Activated CD8-positive, alpha-beta T cell treated with anti-CD3 and anti-CD28 coated beads, Interleukin-2, amount 10 ng/mL, durations not matched to agents 7 days and 5 days (primary cell): ENCODE measurements around the gene PODNL1. TPM values are rescaled to one million over a fixed set of nuclear protein-coding genes. Genes with fewer than 3 reads are reported as not detected.

Source experiments
- ATAC-seq: fragments of 150-1000 bp; cut with Tn5 transposase; one replicate; pipeline ENCODE4 v1.10.0; 2021; ENCODE audit warnings: moderate library complexity
- CTCF ChIA-PET: fragments of 350-600 bp; sonication (Branson Sonifier 250); formaldehyde crosslinking; loops from one replicate; lab custom pipeline; 2021; ENCODE audit warnings: antibody characterized with exemption; lab: Charles Lee
- POLR2A ChIA-PET: fragments of 350-600 bp; sonication (Branson Sonifier 250); formaldehyde crosslinking; loops from one replicate; lab custom pipeline; 2021; ENCODE audit warnings: antibody characterized with exemption; lab: Charles Lee
- DNase-seq: peaks from one replicate; pipeline ENCODE4 v3.0.0-alpha.2; 2020
- H3K27ac Mint-ChIP-seq: one replicate; pipeline ENCODE4 v1.8.0; 2021; ENCODE audit warnings: mild to moderate bottlenecking, mixed read lengths
- H3K27me3 Mint-ChIP-seq: one replicate; pipeline ENCODE4 v1.8.0; 2021; ENCODE audit warnings: low read depth, mixed read lengths
- H3K36me3 Mint-ChIP-seq: one replicate; pipeline ENCODE4 v1.8.0; 2021; ENCODE audit warnings: low read depth, mixed read lengths
- H3K4me1 Mint-ChIP-seq: one replicate; pipeline ENCODE4 v1.8.0; 2021; ENCODE audit warnings: low read depth, mixed read lengths
- H3K4me3 Mint-ChIP-seq: one replicate; pipeline ENCODE4 v1.8.0; 2021; ENCODE audit warnings: mild to moderate bottlenecking, mixed read lengths
- H3K9me3 Mint-ChIP-seq: one replicate; pipeline ENCODE4 v1.8.0; 2022; ENCODE audit warnings: mixed read lengths; ENCODE audit not compliant: insufficient read depth
- total RNA-seq, 2 experiments: library from RNA; stranded (reverse); gene quantifications; one replicate each; pipeline ENCODE4 v1.2.3, GENCODE V29; 2021

Gene PODNL1
- total RNA-seq, 2 experiments from 2014 or later = 0.11 to 1.3 TPM

DNA sequence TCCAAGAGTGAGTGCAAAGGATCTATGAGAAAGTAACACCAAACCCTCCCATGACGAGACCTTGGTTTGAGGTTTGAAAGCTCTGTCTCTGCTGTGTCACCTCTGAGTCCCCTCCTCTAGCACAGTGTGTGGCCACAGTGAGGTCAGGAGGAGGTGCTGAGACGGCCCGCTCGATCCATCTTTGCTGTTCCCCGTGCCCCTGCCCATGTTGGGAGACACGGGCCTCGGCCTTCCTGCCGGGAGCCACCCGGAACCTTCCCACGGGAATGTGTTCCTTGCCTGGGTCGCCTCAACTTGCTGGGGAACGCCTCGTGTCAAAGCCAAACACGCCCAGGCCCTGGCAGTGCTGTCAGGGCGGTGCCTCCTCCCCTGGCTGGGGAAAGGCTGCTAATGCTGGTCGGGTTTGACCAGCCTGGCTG is 51.2 kb downstream of the PODNL1 start:
- POLR2A ChIA-PET = no interaction called here
- peak; percentile 72 for DNase-seq
- Mint-ChIP-seq H3K4me3 (no peak overlapping the region), H3K9me3 (no peaks in the 10 kb centered on the region), H3K27ac (peak overlapping the region; percentile 30), H3K36me3 (no peaks in the 10 kb centered on the region), H3K4me1 (peaks cover 45% of the 10 kb centered on the region), H3K27me3 (peaks cover 4% of the 10 kb centered on the region)
- CTCF ChIA-PET = interaction anchor here (0.6 to 2.1 kb wide), 7 partner anchors 16 to 461 kb away, joined by 3 to 9 read pairs (median 3); partner anchors contain the start of genes IL27RA and MISP3
- ATAC-seq = peak; percentile 77

DNA sequence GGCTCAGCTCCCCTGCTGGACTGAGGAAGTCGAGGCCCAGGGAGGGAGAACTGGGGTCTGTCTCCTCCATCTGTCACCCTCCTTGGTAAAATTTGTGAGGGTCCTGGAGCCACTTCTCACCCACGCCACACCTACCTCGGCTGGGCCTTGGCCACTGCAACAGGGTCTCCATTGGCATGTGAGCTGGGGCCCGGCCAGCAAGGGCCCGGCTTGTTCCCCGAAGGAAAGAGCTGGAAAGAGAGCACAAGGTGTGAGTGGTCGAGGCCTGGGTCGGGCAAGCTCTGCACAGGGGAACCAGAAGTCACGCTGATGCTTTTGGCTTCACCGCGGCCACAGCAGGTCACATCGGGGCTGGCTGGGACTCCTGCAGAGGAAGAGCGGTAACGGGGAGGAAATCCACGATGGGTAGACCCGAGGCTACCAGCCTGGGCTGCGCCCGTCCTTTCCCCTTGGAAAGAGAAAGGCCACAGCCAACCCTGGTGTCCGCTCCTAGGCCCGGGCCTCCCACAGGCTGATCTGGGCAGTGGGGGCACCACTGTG is 52.3 kb downstream of the PODNL1 start:
- Mint-ChIP-seq H3K27me3 (peaks cover 4% of the 10 kb centered on the region), H3K36me3 (no peaks in the 10 kb centered on the region), H3K4me3 (no peak overlapping the region), H3K4me1 (peaks cover 56% of the 10 kb centered on the region), H3K9me3 (no peaks in the 10 kb centered on the region), H3K27ac (no peak overlapping the region)
- DNase-seq = no peak
- ChIA-PET CTCF (interaction anchor here (0.7 to 2.1 kb wide), 5 partner anchors 17 to 462 kb away, joined by 3 to 9 read pairs (median 3); partner anchors contain the start of gene IL27RA), POLR2A (interaction anchor here (0.6 to 1.0 kb wide), 2 partner anchors 55 to 93 kb away, joined by 3 to 5 read pairs; no protein-coding TSS in a partner anchor)
- ATAC-seq = no peak

DNA sequence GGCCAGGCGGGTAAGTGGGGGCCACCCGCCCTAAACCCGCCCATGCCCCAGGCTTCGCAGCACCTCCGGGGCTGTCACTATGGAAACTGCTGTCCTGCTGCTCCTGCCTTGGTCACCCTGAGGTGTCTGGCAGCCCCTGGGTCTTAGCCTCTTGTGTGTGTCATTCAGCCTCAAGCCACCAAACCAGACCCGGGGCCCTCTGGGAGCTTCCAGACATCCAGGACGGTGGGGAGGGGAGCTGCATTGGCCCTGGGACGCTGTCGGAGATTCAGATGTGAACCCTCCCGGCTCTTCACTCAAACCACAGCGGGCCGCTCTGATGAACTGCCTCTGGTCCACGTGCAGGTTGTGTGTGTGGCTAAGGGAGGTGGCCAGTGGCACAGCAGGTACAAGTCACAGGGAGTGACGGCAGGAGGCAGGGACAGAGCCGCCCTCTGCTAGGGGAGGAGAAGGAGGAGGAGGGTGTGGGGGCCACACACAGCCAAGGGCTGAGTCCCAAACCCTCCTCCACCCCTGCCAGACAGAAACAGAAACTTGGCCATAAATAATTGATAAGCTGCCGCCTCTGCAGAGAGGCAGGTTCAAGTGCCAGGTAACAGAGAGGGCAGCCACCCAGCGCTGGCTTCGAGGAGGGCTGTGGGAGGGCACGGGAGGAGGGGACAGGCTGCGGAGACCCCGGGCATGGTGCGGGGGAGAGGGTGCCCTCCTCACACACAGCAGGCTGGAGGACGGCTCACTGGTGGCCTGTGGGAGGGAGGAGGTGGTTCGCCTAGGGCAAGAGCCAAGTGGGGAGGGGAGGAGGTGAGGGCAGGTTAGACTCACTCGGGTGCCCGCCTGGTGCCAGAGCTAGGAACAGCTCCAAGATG is 53.3 kb downstream of the PODNL1 start:
- ChIA-PET CTCF (interaction anchor here (0.7 to 1.9 kb wide), 4 partner anchors 18 to 191 kb away, joined by 3 to 4 read pairs (median 3); partner anchors contain the start of gene IL27RA), POLR2A (interaction anchor here (0.6 to 1.0 kb wide), 3 partner anchors 53 to 94 kb away, joined by 3 to 5 read pairs (median 3); no protein-coding TSS in a partner anchor)
- Mint-ChIP-seq H3K9me3 (no peaks in the 10 kb centered on the region), H3K36me3 (no peaks in the 10 kb centered on the region), H3K4me3 (no peak overlapping the region), H3K4me1 (peaks cover 65% of the 10 kb centered on the region), H3K27ac (no peak overlapping the region), H3K27me3 (peaks cover 4% of the 10 kb centered on the region)
- no peak for DNase-seq
- no peak for ATAC-seq

GRCh38 chr19:13883516-13884064 is 54.6 kb downstream of the PODNL1 start:
- DNase-seq = no peak
- no peak overlapping the region for H3K27ac Mint-ChIP-seq
- no peaks in the 10 kb centered on the region for H3K9me3 Mint-ChIP-seq
- H3K4me1 Mint-ChIP-seq = peaks cover 68% of the 10 kb centered on the region
- no peak overlapping the region for H3K4me3 Mint-ChIP-seq
- POLR2A ChIA-PET = no interaction called here
- peaks cover 4% of the 10 kb centered on the region for H3K27me3 Mint-ChIP-seq
- H3K36me3 Mint-ChIP-seq = no peaks in the 10 kb centered on the region
- CTCF ChIA-PET = interaction anchor here (0.6 kb wide), 1 partner anchor 165 kb away, joined by 3 read pairs; no protein-coding TSS in a partner anchor
- ATAC-seq = no peak

DNA sequence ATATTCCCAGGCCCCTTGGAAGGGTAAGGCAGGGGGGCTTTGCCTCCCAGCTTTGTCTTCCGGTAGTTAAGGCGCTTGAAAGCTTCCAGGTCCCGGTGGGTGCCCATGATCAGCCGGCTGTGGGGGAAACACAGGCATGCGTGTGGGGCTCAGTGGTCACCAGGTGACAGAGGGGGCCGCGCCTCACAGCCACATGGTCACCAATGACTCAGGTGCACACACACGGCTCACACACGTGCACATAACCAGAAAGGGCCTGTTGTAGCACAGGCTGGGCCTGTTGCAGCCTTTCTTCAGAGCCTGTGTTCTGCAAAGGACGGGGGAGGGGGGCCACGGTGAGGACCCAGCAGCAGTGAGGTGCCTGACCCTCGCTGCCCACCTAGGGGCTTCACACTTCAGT is 55.4 kb downstream of the PODNL1 start:
- DNase-seq = peak; percentile 40
- ATAC-seq = no peak
- CTCF ChIA-PET = interaction anchor here (0.6 to 5.7 kb wide), 10 partner anchors 20 to 254 kb away, joined by 3 to 67 read pairs (median 12); partner anchors contain the start of genes ASF1B, IL27RA and MISP3
- H3K36me3 Mint-ChIP-seq = no peaks in the 10 kb centered on the region
- peak overlapping the region; percentile 15 for H3K4me3 Mint-ChIP-seq
- H3K4me1 Mint-ChIP-seq = peaks cover 68% of the 10 kb centered on the region
- H3K27ac Mint-ChIP-seq = peak overlapping the region; percentile 46
- POLR2A ChIA-PET = interaction anchor here (1.2 to 1.4 kb wide), 2 partner anchors 36 to 254 kb away, joined by 4 read pairs; partner anchors contain the start of gene ASF1B
- H3K27me3 Mint-ChIP-seq = peaks cover 4% of the 10 kb centered on the region
- H3K9me3 Mint-ChIP-seq = no peaks in the 10 kb centered on the region

DNA sequence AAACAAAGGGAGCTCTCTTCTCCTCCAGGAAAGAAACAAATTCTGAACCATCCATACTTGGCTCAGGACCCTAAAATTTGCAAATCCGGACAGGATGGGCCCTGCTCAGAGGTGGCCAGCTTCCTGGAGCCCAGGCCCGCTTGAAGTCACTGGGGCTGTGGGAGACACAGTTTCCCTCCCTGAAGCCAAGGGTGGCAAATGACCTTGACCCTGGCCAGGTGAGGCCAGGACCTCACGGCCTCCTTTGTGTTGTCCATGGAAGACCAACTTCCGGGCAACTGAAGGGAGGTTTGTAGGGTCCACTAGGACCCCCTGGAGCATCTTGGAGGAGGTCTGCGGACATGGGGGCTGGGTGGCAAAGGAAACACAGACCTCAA is 55.8 kb downstream of the PODNL1 start:
- no peaks in the 10 kb centered on the region for H3K36me3 Mint-ChIP-seq
- H3K27ac Mint-ChIP-seq = peak overlapping the region; percentile 81
- POLR2A ChIA-PET = interaction anchor here (1.2 to 1.4 kb wide), 2 partner anchors 35 to 254 kb away, joined by 4 read pairs; partner anchors contain the start of gene ASF1B
- H3K27me3 Mint-ChIP-seq = peaks cover 4% of the 10 kb centered on the region
- no peak for ATAC-seq
- CTCF ChIA-PET = interaction anchor here (0.6 to 5.7 kb wide), 12 partner anchors 17 to 254 kb away, joined by 3 to 67 read pairs (median 10); partner anchors contain the start of genes ASF1B, IL27RA and MISP3
- no peaks in the 10 kb centered on the region for H3K9me3 Mint-ChIP-seq
- H3K4me3 Mint-ChIP-seq = peak overlapping the region; percentile 48
- peaks cover 65% of the 10 kb centered on the region for H3K4me1 Mint-ChIP-seq
- DNase-seq = no peak

DNA sequence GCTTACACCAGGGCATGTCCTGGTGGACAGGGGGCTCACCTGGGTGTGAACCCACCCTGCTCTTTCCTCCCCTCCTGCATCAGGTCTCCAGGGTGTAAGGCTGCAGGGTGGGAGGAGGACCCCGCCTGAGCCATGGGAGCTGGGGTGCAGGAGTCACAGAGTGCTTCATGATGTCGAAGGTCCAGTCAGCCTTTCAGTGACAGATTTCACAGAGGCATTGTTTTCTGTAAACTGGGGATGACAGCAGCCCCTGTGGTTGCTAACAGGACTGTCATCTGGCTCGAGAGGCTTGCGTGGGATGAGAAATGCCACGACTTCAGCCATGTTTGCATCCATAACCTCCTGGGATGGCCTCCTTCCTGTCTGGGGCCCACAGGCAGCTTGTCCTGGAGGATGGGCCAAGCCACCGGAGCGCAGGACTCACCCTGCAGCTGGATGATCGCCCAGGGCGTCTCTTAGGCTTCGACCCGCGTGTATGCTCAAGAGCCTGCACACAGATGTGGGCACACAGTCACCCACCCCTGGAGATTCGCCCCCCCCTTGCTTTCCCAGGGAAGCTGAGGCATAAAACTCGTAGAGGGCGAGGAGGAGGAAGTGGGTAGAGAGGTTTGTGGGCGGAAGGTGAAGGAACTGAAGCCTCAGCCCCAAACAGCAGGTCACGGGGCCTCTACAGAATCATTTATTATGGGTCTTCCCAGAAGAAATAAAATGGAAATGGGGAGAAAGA is 56.4 kb downstream of the PODNL1 start:
- ATAC-seq = peak; percentile 13

GRCh38 chr19:13881251-13881691 is 56.9 kb downstream of the PODNL1 start:
- peak overlapping the region; percentile 48 for H3K4me3 Mint-ChIP-seq

More for the DNA sequence above, 56.4 kb downstream of the PODNL1 start:
- ChIA-PET POLR2A (interaction anchor here (1.2 to 1.8 kb wide), 3 partner anchors 35 to 255 kb away, joined by 4 to 8 read pairs (median 4); partner anchors contain the start of genes ASF1B and IL27RA), CTCF (interaction anchor here (0.6 to 5.7 kb wide), 15 partner anchors 16 to 255 kb away, joined by 3 to 67 read pairs (median 10); partner anchors contain the start of genes ASF1B, IL27RA and MISP3)
- Mint-ChIP-seq H3K4me1 (peaks cover 59% of the 10 kb centered on the region), H3K36me3 (no peaks in the 10 kb centered on the region), H3K27me3 (peaks cover 4% of the 10 kb centered on the region), H3K27ac (peak overlapping the region; percentile 81), H3K4me3 (peak overlapping the region; percentile 48), H3K9me3 (no peaks in the 10 kb centered on the region)
- DNase-seq = peak; percentile 73

More at GRCh38 chr19:13881251-13881691, 56.9 kb downstream of the PODNL1 start:
- Mint-ChIP-seq H3K4me1 (peaks cover 55% of the 10 kb centered on the region), H3K36me3 (no peaks in the 10 kb centered on the region), H3K27ac (peak overlapping the region; percentile 81), H3K9me3 (no peaks in the 10 kb centered on the region), H3K27me3 (peaks cover 4% of the 10 kb centered on the region)
- ChIA-PET POLR2A (interaction anchor here (0.8 to 1.8 kb wide), 4 partner anchors 34 to 255 kb away, joined by 4 to 8 read pairs (median 5); partner anchors contain the start of genes ASF1B and IL27RA), CTCF (interaction anchor here (0.6 to 5.7 kb wide), 26 partner anchors 10 to 255 kb away, joined by 3 to 67 read pairs (median 4); partner anchors contain the start of genes ASF1B, IL27RA, MISP3 and ZSWIM4)
- DNase-seq = peak; percentile 45
- ATAC-seq = no peak
